WTC11 (cell line): Measurements from ENCODE around the gene ADARB2. TPM values are rescaled to one million over a fixed set of nuclear protein-coding genes. Genes with fewer than 3 reads are reported as not detected.

Experiments used
- ATAC-seq: fragments of 200-7000 bp; cut with Tn5 transposase; 2 replicates; pipeline ENCODE4 v1.10.0; 2021; ENCODE audit warnings: mild to moderate bottlenecking, moderate library complexity
- CTCF ChIA-PET: fragments of 300-600 bp; sonication (Branson Sonifier 250); formaldehyde crosslinking; loops from one replicate; lab custom pipeline; 2021; ENCODE audit warnings: antibody characterized with exemption; lab: Charles Lee
- POLR2A ChIA-PET: fragments of 350-600 bp; sonication (Branson Sonifier 250); formaldehyde crosslinking; loops from one replicate; lab custom pipeline; 2021; ENCODE audit warnings: antibody characterized with exemption; lab: Charles Lee
- DNase-seq: peaks from one replicate; pipeline ENCODE4 v3.0.0; 2021; ENCODE audit warnings: low spot score
- H3K27ac Mint-ChIP-seq: 2 replicates; pipeline ENCODE4 v1.8.0; 2021; ENCODE audit warnings: mixed read lengths
- H3K27me3 Mint-ChIP-seq: 2 replicates; pipeline ENCODE4 v1.8.0; 2021; ENCODE audit warnings: low read depth, mild to moderate bottlenecking, moderate library complexity, mixed read lengths
- H3K36me3 Mint-ChIP-seq: 2 replicates; pipeline ENCODE4 v1.8.0; 2021; ENCODE audit warnings: mixed read lengths
- H3K4me1 Mint-ChIP-seq: 2 replicates; pipeline ENCODE4 v1.8.0; 2022; ENCODE audit warnings: mixed read lengths
- H3K4me3 Mint-ChIP-seq: 2 replicates; pipeline ENCODE4 v1.8.0; 2021; ENCODE audit warnings: mild to moderate bottlenecking, moderate library complexity, mixed read lengths
- H3K9me3 Mint-ChIP-seq: 2 replicates; pipeline ENCODE4 v1.8.0; 2021; ENCODE audit warnings: mixed read lengths
- CREM ChIP-seq: sonication (generic); formaldehyde crosslinking; IDR thresholded peaks from 2 replicates; pipeline ENCODE4 v1.8.1; 2022; ENCODE audit warnings: mild to moderate bottlenecking, missing genetic modification reagents, moderate library complexity
- FOXK1 ChIP-seq: sonication (generic); formaldehyde crosslinking; IDR thresholded peaks from 2 replicates; pipeline ENCODE4 v1.8.0; 2022; ENCODE audit warnings: mild to moderate bottlenecking, moderate library complexity, missing genetic modification reagents
- FOXP1 ChIP-seq: sonication (generic); formaldehyde crosslinking; IDR thresholded peaks from 2 replicates; pipeline ENCODE4 v1.8.0; 2022; ENCODE audit warnings: missing genetic modification reagents, mild to moderate bottlenecking, moderate library complexity, borderline replicate concordance
- GTF2I ChIP-seq: fragments of 250-450 bp; sonication (Bioruptor Pico); conservative IDR thresholded peaks from 2 replicates; pipeline ENCODE4 v1.4.0; 2021; ENCODE audit warnings: mild to moderate bottlenecking
- HMGA2 ChIP-seq: fragments of 250-450 bp; sonication (Bioruptor Pico); IDR thresholded peaks from 2 replicates; pipeline ENCODE4 v1.4.0; 2021; ENCODE audit warnings: mild to moderate bottlenecking, moderate library complexity
- OVOL2 ChIP-seq: fragments of 250-450 bp; sonication (Bioruptor Pico); IDR thresholded peaks from 2 replicates; pipeline ENCODE4 v1.9.0; 2021; ENCODE audit warnings: mild to moderate bottlenecking, borderline replicate concordance
- RORB ChIP-seq: fragments of 250-450 bp; sonication (Bioruptor Pico); IDR thresholded peaks from 2 replicates; pipeline ENCODE4 v1.9.0; 2021; ENCODE audit warnings: mild to moderate bottlenecking
- SMAD3 ChIP-seq: sonication (generic); formaldehyde crosslinking; IDR thresholded peaks from 2 replicates; pipeline ENCODE4 v1.8.0; 2022; ENCODE audit warnings: missing genetic modification reagents, mild to moderate bottlenecking, borderline replicate concordance
- TCF7 ChIP-seq: sonication (generic); formaldehyde crosslinking; IDR thresholded peaks from 2 replicates; pipeline ENCODE4 v1.8.0; 2022; ENCODE audit warnings: mild to moderate bottlenecking, low read depth, missing genetic modification reagents, moderate library complexity
- ZNF423 ChIP-seq: fragments of 250-450 bp; sonication (Bioruptor Pico); IDR thresholded peaks from 2 replicates; pipeline ENCODE4 v2.1.2; 2022; ENCODE audit warnings: mild to moderate bottlenecking, moderate library complexity
- ZNF671 ChIP-seq: fragments of 250-450 bp; sonication (Bioruptor Pico); IDR thresholded peaks from 2 replicates; pipeline ENCODE4 v1.8.0; 2021; ENCODE audit warnings: mild to moderate bottlenecking
- total RNA-seq: library from RNA; stranded (reverse); gene quantifications from 3 replicates; pipeline ENCODE4 v1.2.3, GENCODE V29; 2021
- TF ChIP-seq, protein P1 (sequence below): sonication (generic); formaldehyde crosslinking; conservative IDR thresholded peaks from 2 replicates; pipeline ENCODE4 v1.8.1; 2023; ENCODE audit warnings: mild to moderate bottlenecking, low read depth, missing genetic modification reagents, moderate library complexity
- TF ChIP-seq, protein P2 (sequence below): sonication (generic); formaldehyde crosslinking; IDR thresholded peaks from 2 replicates; pipeline ENCODE4 v1.8.1; 2022; ENCODE audit warnings: low read depth, missing genetic modification reagents, borderline replicate concordance
- TF ChIP-seq, protein P3 (sequence below): sonication (generic); formaldehyde crosslinking; IDR thresholded peaks from 2 replicates; pipeline ENCODE4 v1.8.1; 2022; ENCODE audit warnings: mild to moderate bottlenecking, moderate library complexity, missing genetic modification reagents
- TF ChIP-seq, protein P4 (sequence below): sonication (generic); formaldehyde crosslinking; IDR thresholded peaks from 2 replicates; pipeline ENCODE4 v1.8.0; 2022; ENCODE audit warnings: mild to moderate bottlenecking, missing genetic modification reagents
- TF ChIP-seq, protein P5 (sequence below): fragments of 200-600 bp; IDR thresholded peaks from 2 replicates; pipeline ENCODE4 v1.8.0; 2022; ENCODE audit warnings: antibody characterized with exemption
- TF ChIP-seq, protein P6 (sequence below): fragments of 250-450 bp; sonication (Bioruptor Pico); IDR thresholded peaks from 2 replicates; pipeline ENCODE4 v2.1.2; 2022; ENCODE audit warnings: mild to moderate bottlenecking, moderate library complexity
- TF ChIP-seq, protein P7 (sequence below): sonication (generic); formaldehyde crosslinking; IDR thresholded peaks from 2 replicates; pipeline ENCODE4 v1.8.0; 2022; ENCODE audit warnings: mild to moderate bottlenecking, missing genetic modification reagents

Gene ADARB2
- total RNA-seq, 1 experiment from 2014 or later = 3.7 TPM

DNA sequence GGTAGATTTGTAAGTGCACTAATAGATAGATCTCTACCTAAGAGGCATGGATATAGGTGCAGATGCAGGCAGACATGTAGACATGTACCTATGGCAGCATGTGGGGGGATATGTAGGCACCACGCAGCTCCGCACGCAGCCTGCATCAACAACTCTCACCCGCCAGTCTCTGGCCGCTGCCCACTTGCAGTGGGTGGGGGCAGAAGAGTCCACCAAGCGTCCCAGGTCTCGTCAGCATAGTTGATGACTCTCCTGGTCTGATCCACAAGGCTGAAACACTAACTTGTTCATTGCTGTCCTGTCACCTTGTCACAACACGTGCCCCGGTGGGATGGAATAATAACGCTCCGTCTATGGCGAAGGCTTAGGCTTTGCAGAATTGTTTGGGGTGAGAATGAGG lies 252.0 kb downstream of the ADARB2 start:
- CTCF ChIA-PET = no interaction called here
- ATAC-seq (no peak), DNase-seq (no peak)
- Mint-ChIP-seq H3K36me3 (no peaks in the 10 kb centered on the region), H3K9me3 (no peaks in the 10 kb centered on the region), H3K27me3 (peaks cover 8% of the 10 kb centered on the region), H3K27ac (no peak overlapping the region)
- POLR2A ChIA-PET = no interaction called here
- TF ChIP-seq, protein P1, sequence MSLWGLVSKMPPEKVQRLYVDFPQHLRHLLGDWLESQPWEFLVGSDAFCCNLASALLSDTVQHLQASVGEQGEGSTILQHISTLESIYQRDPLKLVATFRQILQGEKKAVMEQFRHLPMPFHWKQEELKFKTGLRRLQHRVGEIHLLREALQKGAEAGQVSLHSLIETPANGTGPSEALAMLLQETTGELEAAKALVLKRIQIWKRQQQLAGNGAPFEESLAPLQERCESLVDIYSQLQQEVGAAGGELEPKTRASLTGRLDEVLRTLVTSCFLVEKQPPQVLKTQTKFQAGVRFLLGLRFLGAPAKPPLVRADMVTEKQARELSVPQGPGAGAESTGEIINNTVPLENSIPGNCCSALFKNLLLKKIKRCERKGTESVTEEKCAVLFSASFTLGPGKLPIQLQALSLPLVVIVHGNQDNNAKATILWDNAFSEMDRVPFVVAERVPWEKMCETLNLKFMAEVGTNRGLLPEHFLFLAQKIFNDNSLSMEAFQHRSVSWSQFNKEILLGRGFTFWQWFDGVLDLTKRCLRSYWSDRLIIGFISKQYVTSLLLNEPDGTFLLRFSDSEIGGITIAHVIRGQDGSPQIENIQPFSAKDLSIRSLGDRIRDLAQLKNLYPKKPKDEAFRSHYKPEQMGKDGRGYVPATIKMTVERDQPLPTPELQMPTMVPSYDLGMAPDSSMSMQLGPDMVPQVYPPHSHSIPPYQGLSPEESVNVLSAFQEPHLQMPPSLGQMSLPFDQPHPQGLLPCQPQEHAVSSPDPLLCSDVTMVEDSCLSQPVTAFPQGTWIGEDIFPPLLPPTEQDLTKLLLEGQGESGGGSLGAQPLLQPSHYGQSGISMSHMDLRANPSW (CRISPR knock-in tag) = no peak
- TF ChIP-seq TCF7 (CRISPR knock-in tag) = no peak
- TF ChIP-seq, protein P2, sequence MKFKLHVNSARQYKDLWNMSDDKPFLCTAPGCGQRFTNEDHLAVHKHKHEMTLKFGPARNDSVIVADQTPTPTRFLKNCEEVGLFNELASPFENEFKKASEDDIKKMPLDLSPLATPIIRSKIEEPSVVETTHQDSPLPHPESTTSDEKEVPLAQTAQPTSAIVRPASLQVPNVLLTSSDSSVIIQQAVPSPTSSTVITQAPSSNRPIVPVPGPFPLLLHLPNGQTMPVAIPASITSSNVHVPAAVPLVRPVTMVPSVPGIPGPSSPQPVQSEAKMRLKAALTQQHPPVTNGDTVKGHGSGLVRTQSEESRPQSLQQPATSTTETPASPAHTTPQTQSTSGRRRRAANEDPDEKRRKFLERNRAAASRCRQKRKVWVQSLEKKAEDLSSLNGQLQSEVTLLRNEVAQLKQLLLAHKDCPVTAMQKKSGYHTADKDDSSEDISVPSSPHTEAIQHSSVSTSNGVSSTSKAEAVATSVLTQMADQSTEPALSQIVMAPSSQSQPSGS (CRISPR knock-in tag) = no peak
- TF ChIP-seq FOXK1 (CRISPR knock-in tag) = no peak
- TF ChIP-seq HMGA2 = no peak
- no peak for TF ChIP-seq FOXP1 (CRISPR knock-in tag)
- no peak for TF ChIP-seq SMAD3 (CRISPR knock-in tag)
- TF ChIP-seq, all 79 proteins: peak for 0
- Mint-ChIP-seq H3K4me3 (no peak overlapping the region), H3K4me1 (peaks cover 30% of the 10 kb centered on the region)

DNA sequence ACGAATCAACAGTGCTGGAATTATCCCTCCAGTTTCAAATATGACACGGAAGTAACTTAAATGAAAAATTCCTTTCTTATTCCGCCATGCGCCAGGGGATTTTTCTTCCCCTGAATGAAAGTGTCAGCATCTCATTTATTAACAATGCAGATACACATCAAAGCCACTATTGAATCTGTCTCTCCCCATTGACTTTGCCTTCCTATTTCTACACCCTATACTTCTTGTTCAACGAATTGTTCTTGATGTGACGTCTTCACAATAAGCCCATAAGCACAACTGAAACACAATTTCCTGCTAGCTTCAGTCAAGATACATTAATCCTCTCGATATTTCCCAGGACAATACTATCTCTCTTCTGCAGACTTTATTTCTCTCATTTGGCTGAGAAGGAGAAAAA lies 253.5 kb downstream of the ADARB2 start:
- Mint-ChIP-seq H3K27me3 (peaks cover 8% of the 10 kb centered on the region), H3K4me1 (peaks cover 30% of the 10 kb centered on the region), H3K27ac (no peak overlapping the region), H3K9me3 (peaks cover 14% of the 10 kb centered on the region), H3K4me3 (no peak overlapping the region), H3K36me3 (peaks cover 9% of the 10 kb centered on the region; the same call in 1 of the 2 replicates)
- ATAC-seq (no peak), DNase-seq (no peak)
- ChIA-PET CTCF (interaction anchor here (1.2 to 1.6 kb wide), 3 partner anchors 63 to 115 kb away, joined by 4 to 7 read pairs (median 4); no protein-coding TSS in a partner anchor), POLR2A (interaction anchor here (1.0 kb wide), 1 partner anchor 19 kb away, joined by 3 read pairs; no protein-coding TSS in a partner anchor)
- TF ChIP-seq ZNF671 (CRISPR knock-in tag) (no peak), CREM (CRISPR knock-in tag) (no peak), ZNF423 (CRISPR knock-in tag) (no peak), GTF2I (CRISPR knock-in tag) (no peak), RORB (CRISPR knock-in tag) (no peak), OVOL2 (no peak)
- TF ChIP-seq, protein P3, sequence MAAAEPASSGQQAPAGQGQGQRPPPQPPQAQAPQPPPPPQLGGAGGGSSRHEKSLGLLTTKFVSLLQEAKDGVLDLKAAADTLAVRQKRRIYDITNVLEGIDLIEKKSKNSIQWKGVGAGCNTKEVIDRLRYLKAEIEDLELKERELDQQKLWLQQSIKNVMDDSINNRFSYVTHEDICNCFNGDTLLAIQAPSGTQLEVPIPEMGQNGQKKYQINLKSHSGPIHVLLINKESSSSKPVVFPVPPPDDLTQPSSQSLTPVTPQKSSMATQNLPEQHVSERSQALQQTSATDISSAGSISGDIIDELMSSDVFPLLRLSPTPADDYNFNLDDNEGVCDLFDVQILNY (CRISPR knock-in tag) = no peak
- TF ChIP-seq, protein P4, sequence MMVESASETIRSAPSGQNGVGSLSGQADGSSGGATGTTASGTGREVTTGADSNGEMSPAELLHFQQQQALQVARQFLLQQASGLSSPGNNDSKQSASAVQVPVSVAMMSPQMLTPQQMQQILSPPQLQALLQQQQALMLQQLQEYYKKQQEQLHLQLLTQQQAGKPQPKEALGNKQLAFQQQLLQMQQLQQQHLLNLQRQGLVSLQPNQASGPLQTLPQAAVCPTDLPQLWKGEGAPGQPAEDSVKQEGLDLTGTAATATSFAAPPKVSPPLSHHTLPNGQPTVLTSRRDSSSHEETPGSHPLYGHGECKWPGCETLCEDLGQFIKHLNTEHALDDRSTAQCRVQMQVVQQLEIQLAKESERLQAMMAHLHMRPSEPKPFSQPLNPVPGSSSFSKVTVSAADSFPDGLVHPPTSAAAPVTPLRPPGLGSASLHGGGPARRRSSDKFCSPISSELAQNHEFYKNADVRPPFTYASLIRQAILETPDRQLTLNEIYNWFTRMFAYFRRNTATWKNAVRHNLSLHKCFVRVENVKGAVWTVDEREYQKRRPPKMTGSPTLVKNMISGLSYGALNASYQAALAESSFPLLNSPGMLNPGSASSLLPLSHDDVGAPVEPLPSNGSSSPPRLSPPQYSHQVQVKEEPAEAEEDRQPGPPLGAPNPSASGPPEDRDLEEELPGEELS (CRISPR knock-in tag) = no peak
- TF ChIP-seq, protein P5, sequence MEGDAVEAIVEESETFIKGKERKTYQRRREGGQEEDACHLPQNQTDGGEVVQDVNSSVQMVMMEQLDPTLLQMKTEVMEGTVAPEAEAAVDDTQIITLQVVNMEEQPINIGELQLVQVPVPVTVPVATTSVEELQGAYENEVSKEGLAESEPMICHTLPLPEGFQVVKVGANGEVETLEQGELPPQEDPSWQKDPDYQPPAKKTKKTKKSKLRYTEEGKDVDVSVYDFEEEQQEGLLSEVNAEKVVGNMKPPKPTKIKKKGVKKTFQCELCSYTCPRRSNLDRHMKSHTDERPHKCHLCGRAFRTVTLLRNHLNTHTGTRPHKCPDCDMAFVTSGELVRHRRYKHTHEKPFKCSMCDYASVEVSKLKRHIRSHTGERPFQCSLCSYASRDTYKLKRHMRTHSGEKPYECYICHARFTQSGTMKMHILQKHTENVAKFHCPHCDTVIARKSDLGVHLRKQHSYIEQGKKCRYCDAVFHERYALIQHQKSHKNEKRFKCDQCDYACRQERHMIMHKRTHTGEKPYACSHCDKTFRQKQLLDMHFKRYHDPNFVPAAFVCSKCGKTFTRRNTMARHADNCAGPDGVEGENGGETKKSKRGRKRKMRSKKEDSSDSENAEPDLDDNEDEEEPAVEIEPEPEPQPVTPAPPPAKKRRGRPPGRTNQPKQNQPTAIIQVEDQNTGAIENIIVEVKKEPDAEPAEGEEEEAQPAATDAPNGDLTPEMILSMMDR = no peak
- TF ChIP-seq, protein P6, sequence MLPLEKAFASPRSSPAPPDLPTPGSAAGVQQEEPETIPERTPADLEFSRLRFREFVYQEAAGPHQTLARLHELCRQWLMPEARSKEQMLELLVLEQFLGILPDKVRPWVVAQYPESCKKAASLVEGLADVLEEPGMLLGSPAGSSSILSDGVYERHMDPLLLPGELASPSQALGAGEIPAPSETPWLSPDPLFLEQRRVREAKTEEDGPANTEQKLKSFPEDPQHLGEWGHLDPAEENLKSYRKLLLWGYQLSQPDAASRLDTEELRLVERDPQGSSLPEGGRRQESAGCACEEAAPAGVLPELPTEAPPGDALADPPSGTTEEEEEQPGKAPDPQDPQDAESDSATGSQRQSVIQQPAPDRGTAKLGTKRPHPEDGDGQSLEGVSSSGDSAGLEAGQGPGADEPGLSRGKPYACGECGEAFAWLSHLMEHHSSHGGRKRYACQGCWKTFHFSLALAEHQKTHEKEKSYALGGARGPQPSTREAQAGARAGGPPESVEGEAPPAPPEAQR (CRISPR knock-in tag) = no peak
- TF ChIP-seq, protein P7, sequence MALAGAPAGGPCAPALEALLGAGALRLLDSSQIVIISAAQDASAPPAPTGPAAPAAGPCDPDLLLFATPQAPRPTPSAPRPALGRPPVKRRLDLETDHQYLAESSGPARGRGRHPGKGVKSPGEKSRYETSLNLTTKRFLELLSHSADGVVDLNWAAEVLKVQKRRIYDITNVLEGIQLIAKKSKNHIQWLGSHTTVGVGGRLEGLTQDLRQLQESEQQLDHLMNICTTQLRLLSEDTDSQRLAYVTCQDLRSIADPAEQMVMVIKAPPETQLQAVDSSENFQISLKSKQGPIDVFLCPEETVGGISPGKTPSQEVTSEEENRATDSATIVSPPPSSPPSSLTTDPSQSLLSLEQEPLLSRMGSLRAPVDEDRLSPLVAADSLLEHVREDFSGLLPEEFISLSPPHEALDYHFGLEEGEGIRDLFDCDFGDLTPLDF = no peak
